IMR-90 (cell line): ENCODE data around the gene DCAF11. TPM values are rescaled to one million over a fixed set of nuclear protein-coding genes. Genes with fewer than 3 reads are reported as not detected.
A peak's percentile ranks its signal among the peaks of the same experiment; 100 is the strongest.

Experiments used
- ATAC-seq: fragments of 200-7000 bp; cut with Tn5 transposase; 2 replicates; pipeline ENCODE4 v1.9.1; 2020; ENCODE audit warnings: low read depth, mild to moderate bottlenecking, moderate library complexity
- BruUV-seq: library from RNA; stranded (reverse); fragments of 400-500 nt; replicated peaks from 2 replicates; lab custom pipeline; 2021; lab: Mats Ljungman, UMichigan
- CTCF ChIA-PET: fragments of 300-600 bp; formaldehyde crosslinking; extraction: SDS; loops from one replicate; lab custom pipeline; 2021; ENCODE audit warnings: antibody characterized with exemption; lab: Yijun Ruan, JAX
- POLR2A ChIA-PET: fragments of 300-600 bp; sonication (Branson Sonifier 250); formaldehyde crosslinking; loops from one replicate; lab custom pipeline; 2022; ENCODE audit warnings: antibody characterized with exemption; ENCODE audit not compliant: unreplicated experiment; lab: Charles Lee
- DNase-seq: peaks from one replicate; pipeline ENCODE4 v3.0.0; 2013
- H2AFZ ChIP-seq: replicated peaks from 2 replicates; pipeline ENCODE3; 2013; ENCODE audit warnings: low read length, mild to moderate bottlenecking; ENCODE audit not compliant: poor library complexity
- H2AK5ac ChIP-seq: 2 replicates; pipeline ENCODE4 v1.6.1; 2013; ENCODE audit warnings: low read depth, low read length, inconsistent platforms
- H2AK9ac ChIP-seq: replicated peaks from 2 replicates; pipeline ENCODE3; 2013; ENCODE audit warnings: mild to moderate bottlenecking, low read depth, low read length, moderate library complexity; ENCODE audit not compliant: poor library complexity
- H2BK120ac ChIP-seq: 2 replicates; pipeline ENCODE4 v1.6.1; 2013; ENCODE audit warnings: low read depth, low read length, inconsistent platforms
- H2BK15ac ChIP-seq: 3 replicates; pipeline ENCODE4 v1.6.1; 2013; ENCODE audit warnings: low read depth, low read length, inconsistent platforms
- H2BK20ac ChIP-seq: 2 replicates; pipeline ENCODE4 v1.6.1; 2013; ENCODE audit warnings: low read depth, mild to moderate bottlenecking, inconsistent platforms, low read length, moderate library complexity
- H2BK5ac ChIP-seq: 2 replicates; pipeline ENCODE4 v1.6.1; 2013; ENCODE audit warnings: mild to moderate bottlenecking, low read depth, low read length, inconsistent platforms; ENCODE audit not compliant: poor library complexity, severe bottlenecking
- H3K14ac ChIP-seq: replicated peaks from 2 replicates; pipeline ENCODE4 v1.6.1; 2013; ENCODE audit warnings: low read depth, low read length, inconsistent platforms
- H3K18ac ChIP-seq: 2 replicates; pipeline ENCODE4 v1.6.1; 2013; ENCODE audit warnings: low read depth, low read length, control low read depth
- H3K23ac ChIP-seq: 2 replicates; pipeline ENCODE4 v1.6.1; 2013; ENCODE audit warnings: low read depth, low read length, inconsistent platforms
- H3K27ac ChIP-seq: 2 replicates; pipeline ENCODE4 v1.5.1; 2013; ENCODE audit warnings: mild to moderate bottlenecking, control low read depth, low read length; ENCODE audit not compliant: insufficient read depth
- H3K27me3 ChIP-seq: 2 replicates; pipeline ENCODE4 v1.6.1; 2013; ENCODE audit warnings: low read length; ENCODE audit not compliant: control insufficient read depth, insufficient read depth
- H3K36me3 ChIP-seq: 2 replicates; pipeline ENCODE4 v1.6.1; 2013; ENCODE audit warnings: low read length, mixed read lengths; ENCODE audit not compliant: control insufficient read depth, insufficient read depth
- H3K4ac ChIP-seq: 2 replicates; pipeline ENCODE4 v1.6.1; 2013; ENCODE audit warnings: low read depth, low read length, inconsistent platforms
- H3K4me1 ChIP-seq: 2 replicates; pipeline ENCODE4 v1.6.1; 2013; ENCODE audit warnings: low read length, mixed read lengths; ENCODE audit not compliant: control insufficient read depth, insufficient read depth
- H3K4me2 ChIP-seq: 2 replicates; pipeline ENCODE4 v1.6.1; 2013; ENCODE audit warnings: low read depth, mild to moderate bottlenecking, control low read depth, low read length, moderate library complexity
- H3K4me3 ChIP-seq: 2 replicates; pipeline ENCODE4 v1.5.1; 2013; ENCODE audit warnings: low read depth, mild to moderate bottlenecking, control low read depth, low read length, moderate library complexity; ENCODE audit not compliant: insufficient read depth
- H3K56ac ChIP-seq: 2 replicates; pipeline ENCODE4 v1.6.1; 2013; ENCODE audit warnings: low read length, inconsistent platforms; ENCODE audit not compliant: insufficient read depth; ENCODE audit errors: extremely low read depth
- H3K79me1 ChIP-seq, 2 experiments: 2 replicates each; pipeline ENCODE4 v1.6.1; 2013; ENCODE audit warnings: low read length in 2 of 2, inconsistent platforms in 1 of 2, low read depth in 1 of 2
- H3K9ac ChIP-seq: 2 replicates; pipeline ENCODE4 v1.6.1; 2013; ENCODE audit warnings: low read depth, low read length, control low read depth
- H3K9me1 ChIP-seq: 2 replicates; pipeline ENCODE4 v1.6.1; 2013; ENCODE audit warnings: low read length, inconsistent platforms; ENCODE audit not compliant: insufficient read depth
- H3K9me3 ChIP-seq: 2 replicates; pipeline ENCODE4 v1.6.1; 2013; ENCODE audit warnings: low read length; ENCODE audit not compliant: control insufficient read depth, insufficient read depth
- H4K20me1 ChIP-seq: 2 replicates; pipeline ENCODE4 v1.6.1; 2013; ENCODE audit warnings: low read length, inconsistent platforms; ENCODE audit not compliant: insufficient read depth
- H4K5ac ChIP-seq: 2 replicates; pipeline ENCODE4 v1.6.1; 2013; ENCODE audit warnings: mild to moderate bottlenecking, low read depth, low read length, control low read depth
- H4K8ac ChIP-seq, 2 experiments: 2 replicates each; pipeline ENCODE4 v1.6.1; 2013; ENCODE audit warnings: low read depth in 2 of 2, low read length in 2 of 2, control low read depth in 1 of 2, inconsistent platforms in 1 of 2
- H4K91ac ChIP-seq: 2 replicates; pipeline ENCODE4 v1.6.1; 2013; ENCODE audit warnings: low read depth, low read length, inconsistent platforms; ENCODE audit not compliant: insufficient read depth
- BHLHE40 ChIP-seq: fragments of 150-350 bp; IDR thresholded peaks from 2 replicates; pipeline ENCODE4 v1.6.1; 2016; ENCODE audit warnings: mild to moderate bottlenecking, low read depth, low read length
- CEBPB ChIP-seq: IDR thresholded peaks from 2 replicates; pipeline ENCODE4 v1.6.1; 2012; ENCODE audit warnings: low read depth, low read length, improper control_type of control experiment
- CHD1 ChIP-seq: IDR thresholded peaks from 2 replicates; pipeline ENCODE4 v1.6.1; 2012; ENCODE audit warnings: low read depth, low read length, improper control_type of control experiment
- CTCF ChIP-seq: conservative IDR thresholded peaks from 2 replicates; pipeline ENCODE4 v1.5.1; 2012; ENCODE audit warnings: mild to moderate bottlenecking, low read depth, low read length, improper control_type of control experiment
- FOS ChIP-seq: fragments of 150-350 bp; IDR thresholded peaks from 2 replicates; pipeline ENCODE4 v1.6.1; 2016; ENCODE audit warnings: low read depth, low read length
- MAFK ChIP-seq: IDR thresholded peaks from 2 replicates; pipeline ENCODE4 v1.6.1; 2012; ENCODE audit warnings: low read depth, low read length, improper control_type of control experiment
- MAZ ChIP-seq: IDR thresholded peaks from 2 replicates; pipeline ENCODE4 v1.6.1; 2012; ENCODE audit warnings: low read depth, mild to moderate bottlenecking, low read length, improper control_type of control experiment, moderate library complexity, borderline replicate concordance
- MXI1 ChIP-seq: IDR thresholded peaks from 2 replicates; pipeline ENCODE4 v1.6.1; 2012; ENCODE audit warnings: low read depth, mild to moderate bottlenecking, low read length, moderate library complexity, borderline replicate concordance
- NFE2L2 ChIP-seq: fragments of 150-350 bp; IDR thresholded peaks from 2 replicates; pipeline ENCODE4 v1.6.1; 2016; ENCODE audit warnings: low read depth, mild to moderate bottlenecking, low read length
- POLR2A ChIP-seq: IDR thresholded peaks from 2 replicates; pipeline ENCODE4 v1.6.1; 2012; ENCODE audit warnings: mild to moderate bottlenecking, low read depth, low read length
- RAD21 ChIP-seq: IDR thresholded peaks from 2 replicates; pipeline ENCODE4 v1.6.1; 2012; ENCODE audit warnings: low read length, improper control_type of control experiment
- RFX5 ChIP-seq: IDR thresholded peaks from 2 replicates; pipeline ENCODE4 v1.8.0; 2012; ENCODE audit warnings: low read depth, mild to moderate bottlenecking, low read length, moderate library complexity
- SMC3 ChIP-seq: fragments of 150-350 bp; IDR thresholded peaks from 2 replicates; pipeline ENCODE4 v1.6.1; 2016; ENCODE audit warnings: low read depth, mild to moderate bottlenecking, antibody characterized with exemption, low read length, moderate library complexity
- USF2 ChIP-seq: fragments of 150-350 bp; IDR thresholded peaks from 2 replicates; pipeline ENCODE4 v1.6.1; 2017; ENCODE audit warnings: mild to moderate bottlenecking, antibody characterized with exemption, low read length, low read depth
- WGBS, 2 experiments: methylation state at CpG; one replicate each; pipeline versions ENCODE4 v1.1.5 to v1.1.7; 2013; ENCODE audit warnings: missing lambda C conversion rate in 2 of 2; ENCODE audit not compliant: insufficient read length in 1 of 2; ENCODE audit errors: extremely low coverage in 2 of 2; 5-methylcytosine and 5-hydroxymethylcytosine counted together
- dilution Hi-C: fragments of 300-500 bp; cut with HindIII; formaldehyde crosslinking; loops from one replicate; pipeline ENCODE4 v1.14.3; 2018; ENCODE audit warnings: low sequenced_read_pairs; ENCODE audit not compliant: unreplicated experiment
- in situ Hi-C: fragments of 300-500 bp; cut with MboI; formaldehyde crosslinking; loops from 3 replicates; pipeline ENCODE4 v1.14.3; 2019; ENCODE audit warnings: low sequenced_read_pairs, inconsistent platforms, mixed read lengths
- intact Hi-C: fragments of 100-400 bp; cut with micrococcal nuclease; formaldehyde crosslinking; loops from 2 replicates; pipeline ENCODE4 v1.10.0; 2022
- polyA plus RNA-seq, 3 experiments: library from polyadenylated mRNA; depleted of rRNA; stranded (reverse); fragments of >200 nt; gene quantifications; 2 replicates each; pipeline ENCODE4 v1.2.3, GENCODE V29; 2012; ENCODE audit warnings: low replicate concordance in 1 of 3
- total RNA-seq: library from RNA; depleted of rRNA; stranded (reverse); fragments of >200 nt; gene quantifications from 2 replicates; pipeline ENCODE4 v1.2.3, GENCODE V29; 2012

DCAF11 gene
- total and polyA plus RNA-seq, 2 of the 4 experiments (the other 2 are of a cell fraction), result 21.0 to 52.0 TPM

- dilution Hi-C loops (no loop called here), intact Hi-C loops (loop anchor here (1.0 kb wide), 2 partner anchors 47 to 103 kb away; partner anchors contain the start of genes DCAF11 and NRL), in situ Hi-C loops (no loop called here)
- H3K4me3 ChIP-seq, result peak within 1 kb of the TSS; percentile 57
- H3K56ac ChIP-seq, result peak within 1 kb of the TSS; percentile 90
- H3K79me1 ChIP-seq, result peaks cover 12 to 40% of the 10 kb centered on the region in 2 experiments
- peak within 1 kb of the TSS; percentile 85 for H2AK5ac ChIP-seq
- H3K4ac ChIP-seq, result peak within 1 kb of the TSS; percentile 95
- peak within 1 kb of the TSS; percentile 88 for H4K91ac ChIP-seq
- H3K23ac ChIP-seq, result peak within 1 kb of the TSS; percentile 93
- peak within 1 kb of the TSS; percentile 78 for H3K18ac ChIP-seq
- no peaks in the 10 kb centered on the region for H4K20me1 ChIP-seq
- H3K27ac ChIP-seq, result peak within 1 kb of the TSS; percentile 78
- peaks cover 67% of the 10 kb centered on the region for H3K36me3 ChIP-seq
- CTCF ChIA-PET, result interaction anchor here (0.6 to 1.6 kb wide), 10 partner anchors 10 to 53 kb away, joined by 3 to 14 read pairs (median 4); partner anchors contain the start of genes DCAF11, EMC9, NRL and PSME2
- H3K9me3 ChIP-seq, result no peaks in the 10 kb centered on the region
- peak within 1 kb of the TSS; percentile 99 for H2AK9ac ChIP-seq
- H4K5ac ChIP-seq, result peak within 1 kb of the TSS; percentile 78
- peak within 1 kb of the TSS; percentile 81 for H3K4me2 ChIP-seq
- peak; percentile 91 for DNase-seq
- H2AFZ ChIP-seq, result peak within 1 kb of the TSS; percentile 89
- peak within 1 kb of the TSS; percentile 96 for H3K14ac ChIP-seq
- H3K27me3 ChIP-seq, result no peaks in the 10 kb centered on the region
- 0% methylated on average over 5 of the region's 12 CpGs; no CpG with 5 or more reads in 1 of the 2 experiments for WGBS, 2 experiments
- H3K9me1 ChIP-seq, result peaks cover 7% of the 10 kb centered on the region
- peak; percentile 95 for ATAC-seq
- peak within 1 kb of the TSS; percentile 80 for H2BK5ac ChIP-seq
- peak within 1 kb of the TSS; percentile 72 for H2BK120ac ChIP-seq
- peak within 1 kb of the TSS; percentile 38 to 95 for H4K8ac ChIP-seq
- 0 out of 2 replicates have a peak within 1 kb of the TSS, but pooled peaks have one; percentile 15 for H2BK20ac ChIP-seq
- BruUV-seq, result no TSS peak
- POLR2A ChIA-PET, result interaction anchor here (1.1 kb wide), 1 partner anchor 11 kb away, joined by 3 read pairs; no protein-coding TSS in a partner anchor
- peak within 1 kb of the TSS; percentile 67; the same call in 2 of the 3 replicates for H2BK15ac ChIP-seq
- H3K9ac ChIP-seq, result peak within 1 kb of the TSS; percentile 88
- peaks cover 7% of the 10 kb centered on the region for H3K4me1 ChIP-seq
- TF ChIP-seq RFX5 (no peak), USF2 (peak; percentile 95), BHLHE40 (no peak; the same call in 1 of the 2 replicates), MXI1 (peak; percentile 82; the same call in 1 of the 2 replicates), CEBPB (no peak; the same call in 1 of the 2 replicates), MAFK (no peak), RAD21 (peak; percentile 72), POLR2A (peak; percentile 54; the same call in 1 of the 2 replicates), SMC3 (peak; percentile 76), MAZ (peak; percentile 87), CTCF (peak; percentile 97), FOS (no peak), CHD1 (no peak), NFE2L2 (no peak)
Measured at GRCh38 chr14:24160850-24161804, 46.5 kb downstream of the DCAF11 start, which contains the start of gene IRF9. IRF9 (plus strand) TSS chr14:24161265; CDS start chr14:24162145, 880 bp downstream.
